SK-N-SH treated with all-trans-retinoic acid at 6 μM for 48 hours (cell line): ENCODE results near the gene NFATC3.

ENCODE experiments used
- ARNTL ChIP-seq: fragments of 450-650 bp; formaldehyde crosslinking; IDR thresholded peaks from 2 replicates; pipeline ENCODE4 v1.5.0; 2020; ENCODE audit warnings: low read depth, mild to moderate bottlenecking, moderate library complexity, borderline replicate concordance
- GLIS3 ChIP-seq: fragments of 250-450 bp; sonication (Bioruptor Pico); IDR thresholded peaks from 2 replicates; pipeline ENCODE4 v1.5.0; 2020; ENCODE audit warnings: mild to moderate bottlenecking, moderate library complexity
- PATZ1 ChIP-seq: fragments of 250-450 bp; sonication (Bioruptor Pico); IDR thresholded peaks from 2 replicates; pipeline ENCODE4 v1.8.0; 2020; ENCODE audit warnings: mild to moderate bottlenecking, moderate library complexity, borderline replicate concordance
- PPARA ChIP-seq: fragments of 250-450 bp; sonication (Bioruptor Pico); IDR thresholded peaks from 2 replicates; pipeline ENCODE4 v1.5.0; 2020; ENCODE audit warnings: mild to moderate bottlenecking, borderline replicate concordance
- TCF4 ChIP-seq: fragments of 250-450 bp; sonication (Bioruptor Pico); IDR thresholded peaks from 2 replicates; pipeline ENCODE4 v1.8.0; 2021; ENCODE audit warnings: mild to moderate bottlenecking, moderate library complexity, borderline replicate concordance

- no peak for TF ChIP-seq ARNTL (CRISPR knock-in tag)
- TF ChIP-seq PPARA (CRISPR knock-in tag), result no peak
- TF ChIP-seq GLIS3 (CRISPR knock-in tag), result no peak
- no peak for TF ChIP-seq TCF4 (CRISPR knock-in tag)
- no peak for TF ChIP-seq PATZ1 (CRISPR knock-in tag)
Observed at GRCh38 chr16:68105611-68106010, 20.4 kb downstream of the NFATC3 start.
